ENCODE data around the gene GULP1.
"Not testable (repeated sequence)": the region's sequence is repeated elsewhere in the genome, so short reads cannot be mapped to it uniquely, and the experiment has no call there.

The GULP1 gene

DNA sequence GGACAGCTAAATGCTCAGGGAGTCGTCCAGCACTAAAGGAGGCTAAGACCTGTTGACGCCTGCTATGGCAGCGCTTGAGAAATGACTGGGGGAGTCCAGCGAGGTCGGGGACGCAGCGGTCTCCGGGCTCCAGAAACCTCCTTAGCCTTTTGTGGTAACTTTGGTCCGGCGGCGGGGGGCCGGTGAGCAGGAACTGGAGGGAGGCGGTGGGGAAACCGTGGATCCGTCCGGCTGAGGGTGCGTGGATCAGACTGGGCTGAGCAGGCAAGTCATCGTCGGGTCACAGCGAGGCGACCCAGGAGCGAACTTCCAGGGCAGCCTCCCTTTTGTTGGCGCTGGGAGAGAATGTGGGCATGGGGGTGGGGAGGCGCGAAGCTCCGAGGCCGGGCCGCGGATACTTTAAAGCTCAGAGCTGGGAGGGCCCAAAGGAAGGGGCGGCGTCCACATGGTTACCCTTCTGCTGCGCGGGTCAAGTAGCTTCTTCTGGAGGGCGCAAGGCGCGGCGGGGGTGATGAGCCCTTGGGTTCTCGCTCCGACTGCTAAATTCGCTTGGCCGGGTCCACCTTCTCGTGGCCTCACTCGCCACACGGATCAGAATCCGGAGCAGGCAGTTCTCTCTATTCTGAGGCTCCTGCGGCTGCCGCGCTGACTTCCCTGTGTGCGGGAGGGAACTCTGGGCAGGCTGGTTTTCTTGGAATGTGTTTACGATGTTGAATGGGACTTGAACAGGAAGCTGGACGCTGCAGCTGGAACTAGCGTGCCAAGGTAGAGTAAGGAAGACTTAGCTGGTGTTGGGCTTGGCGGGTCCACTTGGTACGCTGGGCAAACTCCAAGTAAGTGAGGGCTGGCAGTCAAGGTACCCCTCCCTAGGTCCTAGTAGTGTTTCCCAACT, 920 bp downstream of the GULP1 start:
- DNase-seq (no peak), ATAC-seq (no peak)

DNA sequence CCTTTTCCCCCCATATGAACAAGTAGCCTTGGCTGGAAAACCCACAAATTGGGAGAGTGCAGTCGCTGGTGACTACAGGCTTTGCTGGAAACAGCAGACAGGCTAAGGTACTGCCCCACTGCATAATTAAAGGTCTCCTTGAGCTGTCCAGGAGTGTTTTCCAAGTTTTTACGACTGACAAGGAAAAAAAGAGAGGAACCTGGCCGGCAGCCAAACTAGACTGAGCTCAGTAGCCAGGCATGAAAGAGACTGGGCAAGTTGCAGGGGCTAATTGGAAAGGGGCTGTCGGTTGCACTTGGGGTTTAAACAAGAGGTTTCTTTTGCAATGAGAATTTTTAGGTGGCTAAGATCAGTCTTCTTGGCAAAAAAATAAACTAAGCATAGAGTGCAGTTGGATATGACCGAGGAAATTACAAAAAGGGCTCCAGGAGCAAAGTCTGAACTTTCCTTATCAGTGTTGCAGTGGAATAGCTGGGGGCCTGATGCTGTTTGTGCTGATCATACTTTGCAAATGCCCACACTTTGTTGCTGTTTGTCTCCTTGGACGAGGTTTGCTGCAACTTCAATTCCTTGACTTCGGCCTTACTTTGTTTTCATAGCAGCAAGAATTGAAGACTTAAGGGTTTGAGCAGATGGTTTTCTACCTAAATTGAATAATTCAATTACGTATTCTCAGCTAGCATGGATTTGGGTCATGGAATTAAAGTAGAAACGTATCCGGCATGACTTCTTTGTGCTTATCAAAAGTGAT, 2.1 kb downstream of the GULP1 start:
- ATAC-seq: no peak
- DNase-seq: no peak

DNA sequence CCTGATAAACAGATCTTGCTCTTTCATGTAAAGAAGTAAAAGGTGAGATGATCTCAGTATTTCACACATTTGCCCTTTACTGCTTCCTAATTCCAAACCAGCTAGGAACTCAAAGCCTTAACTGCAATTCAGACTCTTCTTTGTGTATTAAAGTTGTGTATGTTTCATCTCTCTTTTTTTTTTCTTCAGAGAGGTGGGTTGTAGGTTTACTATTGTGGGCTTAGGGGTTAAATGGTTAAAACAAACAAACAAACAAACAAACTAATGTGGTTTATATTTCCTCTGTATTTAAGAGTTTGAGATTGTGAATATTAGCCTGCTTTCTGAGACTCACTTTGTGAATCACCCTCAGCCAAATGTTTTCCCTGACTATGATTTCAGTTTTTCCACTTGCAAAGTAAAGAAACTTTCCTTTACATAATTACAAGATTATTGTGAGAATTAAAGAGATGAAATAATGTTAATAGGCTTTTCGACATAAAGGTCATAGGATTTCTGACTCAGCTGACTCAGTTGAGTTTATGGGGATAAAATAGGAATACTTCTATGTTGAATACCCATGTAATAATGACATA, 2.8 kb downstream of the GULP1 start:
- DNase-seq (no peak), ATAC-seq (no peak)

DNA sequence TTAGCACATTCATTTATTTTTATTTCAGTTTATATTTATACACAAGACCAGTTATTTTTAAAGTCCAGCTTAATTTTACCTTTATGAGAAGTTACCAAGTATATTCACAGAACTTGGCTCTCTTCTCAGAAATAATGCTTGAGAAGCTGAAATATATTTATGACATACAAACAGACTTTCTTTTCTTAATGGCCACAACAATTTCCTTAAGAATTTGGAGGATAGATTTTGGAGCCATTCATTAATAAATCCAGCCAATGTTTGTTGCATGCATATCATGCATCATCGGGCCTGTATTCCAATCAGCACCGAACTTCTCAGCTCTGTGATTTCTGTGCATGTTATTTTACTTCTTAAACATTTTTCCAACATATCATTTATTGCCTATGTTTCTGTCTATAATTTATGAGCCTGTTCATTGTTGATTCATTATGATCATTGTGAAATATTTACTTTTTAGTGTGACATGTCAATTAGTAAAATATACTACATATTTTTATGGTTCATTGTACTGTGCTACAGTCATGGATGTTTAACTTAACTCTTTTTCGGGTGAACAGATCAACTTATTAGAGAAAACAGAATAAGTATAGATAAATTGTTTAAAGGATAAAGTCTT, 3.5 kb downstream of the GULP1 start:
- ATAC-seq (no peak), DNase-seq (no peak)

DNA sequence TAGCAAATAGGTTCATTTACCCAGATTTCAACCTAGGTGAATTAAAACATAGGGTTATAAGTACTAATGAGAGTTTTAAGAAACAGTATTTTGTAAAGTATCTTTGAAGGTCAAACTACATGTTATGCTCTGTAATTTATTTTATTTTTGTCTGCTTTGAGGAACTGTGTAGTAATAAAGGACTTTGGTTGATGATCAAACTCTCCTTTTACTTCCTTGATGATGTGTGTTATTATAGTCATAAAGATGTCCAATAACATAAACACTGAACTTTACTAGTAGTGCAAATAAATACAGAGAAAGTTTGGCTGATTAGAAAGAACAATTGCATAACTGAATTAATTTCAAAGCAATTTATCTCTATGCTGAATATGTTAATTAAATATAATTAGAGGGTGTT, 6.3 kb downstream of the GULP1 start:
- ATAC-seq: no peak
- no peak for DNase-seq

DNA sequence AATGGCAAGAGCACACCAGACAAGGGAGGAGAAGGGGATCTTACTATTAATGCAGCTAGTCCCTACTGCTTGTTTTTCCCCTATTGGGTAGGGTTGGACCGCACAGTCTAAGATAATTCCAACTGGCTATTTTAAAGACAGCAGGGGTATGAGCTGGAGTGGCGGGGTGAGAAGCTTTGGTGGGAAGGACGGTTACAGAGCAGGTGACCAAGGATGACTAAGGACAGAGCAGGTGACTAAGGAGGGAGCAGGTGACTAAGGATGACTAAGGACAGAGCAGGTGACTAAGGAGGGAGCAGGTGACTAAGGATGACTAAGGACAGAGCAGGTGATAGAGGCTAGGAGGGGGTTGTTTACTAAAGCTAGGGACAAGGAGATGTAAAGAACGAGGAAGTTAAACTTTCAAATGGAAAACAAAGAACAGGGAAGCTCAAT, 7.3 kb downstream of the GULP1 start:
- DNase-seq, ATAC-seq: not testable (repeated sequence)

DNA sequence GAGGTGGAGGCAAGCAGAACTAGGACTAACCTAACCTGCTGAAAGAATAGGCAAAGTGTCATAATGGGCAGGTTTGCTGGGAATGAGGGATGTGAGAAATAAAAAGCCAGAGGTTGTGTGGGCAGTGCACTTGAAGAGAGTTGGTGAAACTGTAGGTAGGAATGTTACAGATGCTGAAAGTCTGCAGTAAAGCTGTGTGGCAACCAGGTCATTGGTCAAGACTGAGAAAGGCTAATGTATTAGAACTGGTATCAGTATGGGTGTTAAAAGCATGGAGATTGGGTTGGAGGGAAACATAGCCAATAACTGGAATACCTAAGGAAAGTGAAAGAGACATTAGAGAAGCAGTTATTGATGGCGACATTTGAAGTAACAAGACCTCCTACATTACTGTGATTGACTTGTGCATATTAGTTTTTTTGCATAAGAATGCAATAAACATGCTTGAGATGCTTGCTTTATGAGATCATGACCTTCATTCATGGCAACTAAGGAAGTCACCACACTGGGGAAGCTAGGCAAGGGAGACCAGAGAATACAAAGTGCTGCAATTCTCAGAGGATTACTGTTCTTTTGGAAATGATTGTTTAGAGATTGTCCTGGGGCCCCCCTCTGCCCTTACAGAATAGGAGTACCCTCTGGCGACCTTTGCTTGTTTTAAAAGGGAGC, 11.8 kb downstream of the GULP1 start:
- ATAC-seq (no peak), DNase-seq (no peak)

DNA sequence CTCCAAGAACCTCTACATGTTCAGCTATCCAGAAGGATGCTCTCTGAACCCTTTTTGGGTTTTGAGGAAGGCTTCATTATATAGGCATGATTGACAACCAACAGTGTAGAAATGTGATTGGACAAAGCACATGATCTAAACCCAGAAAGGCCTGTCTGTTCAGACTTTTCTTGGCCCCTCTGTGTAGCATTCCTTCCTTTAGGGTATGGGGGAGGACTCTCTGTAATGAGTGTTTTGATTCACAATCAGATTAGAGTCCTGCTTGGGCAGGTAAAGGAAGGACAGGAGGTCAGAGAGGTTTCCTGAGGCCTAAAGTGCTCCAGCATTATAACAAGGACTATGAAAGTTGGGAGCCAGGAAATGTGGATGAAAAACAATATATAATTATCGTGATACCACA, 13.6 kb downstream of the GULP1 start:
- DNase-seq (no peak), ATAC-seq (no peak)

DNA sequence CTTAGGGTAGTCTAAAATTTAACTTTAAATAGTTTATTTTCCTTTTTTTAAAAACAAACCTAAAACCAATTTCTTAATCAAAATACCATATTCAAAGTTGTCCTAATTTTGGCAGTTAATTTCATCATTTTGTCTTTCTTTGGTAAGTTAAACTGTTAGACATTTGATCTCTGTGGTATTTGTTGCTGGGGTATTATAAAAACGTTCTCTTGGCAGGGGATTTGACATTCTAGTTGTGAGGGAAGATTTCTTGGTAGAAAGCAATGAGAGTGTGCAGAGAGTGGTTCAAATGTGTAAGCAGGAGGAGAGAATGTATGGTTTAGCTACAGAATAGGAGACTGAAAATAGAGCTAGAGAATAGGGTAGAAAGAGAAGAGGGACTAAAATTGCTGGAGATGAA, 14.6 kb downstream of the GULP1 start:
- no peak for DNase-seq
- no peak for ATAC-seq

DNA sequence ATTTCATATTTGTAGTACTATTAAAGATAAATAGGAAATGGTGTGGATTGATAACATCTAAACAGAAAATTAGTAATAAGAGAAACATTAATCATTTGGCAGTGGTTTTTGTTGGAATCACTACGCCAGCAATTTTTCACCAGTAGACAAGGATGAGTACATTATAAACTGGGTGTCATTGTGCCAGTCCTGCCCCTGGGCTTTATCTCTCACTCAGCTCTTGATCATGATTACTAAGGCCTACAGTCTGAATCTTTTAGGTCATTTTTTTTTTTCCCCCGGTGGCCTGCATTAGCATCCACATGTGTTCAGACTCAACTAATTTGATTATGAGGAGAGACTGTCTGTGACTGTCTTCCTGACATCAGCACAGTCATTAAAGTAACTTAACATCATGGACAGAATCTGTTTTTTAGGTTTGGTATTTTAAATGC, 16.2 kb downstream of the GULP1 start:
- ATAC-seq: no peak
- no peak for DNase-seq

DNA sequence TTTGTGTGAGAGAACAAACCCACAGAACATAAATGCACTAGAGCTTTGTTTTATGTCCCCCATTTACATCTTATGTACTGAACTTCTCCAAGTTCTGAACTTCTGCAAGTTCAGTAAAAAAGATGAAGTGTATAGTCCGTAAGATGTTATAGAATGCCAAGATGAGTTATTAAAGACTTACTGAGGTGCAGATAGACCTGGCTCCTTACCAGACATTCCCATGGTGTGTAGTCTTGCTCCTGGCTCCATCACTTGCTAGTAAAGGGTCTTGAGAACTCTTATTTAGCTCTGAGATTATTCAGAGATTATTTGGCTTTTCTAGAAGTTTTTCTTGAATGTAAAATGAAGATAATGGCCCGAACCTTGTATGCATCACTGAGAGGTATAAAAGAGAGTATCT, 16.8 kb downstream of the GULP1 start:
- ATAC-seq (no peak), DNase-seq (no peak)

DNA sequence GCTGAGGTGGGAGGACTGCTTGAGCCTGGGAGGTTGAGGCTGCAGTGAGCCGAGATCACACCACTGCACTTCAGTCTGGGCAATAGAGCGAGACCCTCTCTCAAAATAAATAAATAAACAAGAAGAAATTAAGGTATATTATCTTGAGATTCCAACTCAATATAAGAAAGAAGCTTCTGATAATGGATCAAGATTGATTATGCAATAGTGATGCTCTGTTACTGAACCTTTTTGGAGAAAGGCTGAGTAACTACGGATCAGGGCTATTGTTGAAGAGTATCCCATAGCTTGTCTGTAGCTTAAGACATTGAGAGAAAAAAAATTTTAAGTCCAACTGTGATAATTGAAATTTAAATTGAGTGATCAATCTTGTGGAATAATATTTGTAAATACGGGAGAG, 17.7 kb downstream of the GULP1 start:
- DNase-seq: no peak
- no peak for ATAC-seq

DNA sequence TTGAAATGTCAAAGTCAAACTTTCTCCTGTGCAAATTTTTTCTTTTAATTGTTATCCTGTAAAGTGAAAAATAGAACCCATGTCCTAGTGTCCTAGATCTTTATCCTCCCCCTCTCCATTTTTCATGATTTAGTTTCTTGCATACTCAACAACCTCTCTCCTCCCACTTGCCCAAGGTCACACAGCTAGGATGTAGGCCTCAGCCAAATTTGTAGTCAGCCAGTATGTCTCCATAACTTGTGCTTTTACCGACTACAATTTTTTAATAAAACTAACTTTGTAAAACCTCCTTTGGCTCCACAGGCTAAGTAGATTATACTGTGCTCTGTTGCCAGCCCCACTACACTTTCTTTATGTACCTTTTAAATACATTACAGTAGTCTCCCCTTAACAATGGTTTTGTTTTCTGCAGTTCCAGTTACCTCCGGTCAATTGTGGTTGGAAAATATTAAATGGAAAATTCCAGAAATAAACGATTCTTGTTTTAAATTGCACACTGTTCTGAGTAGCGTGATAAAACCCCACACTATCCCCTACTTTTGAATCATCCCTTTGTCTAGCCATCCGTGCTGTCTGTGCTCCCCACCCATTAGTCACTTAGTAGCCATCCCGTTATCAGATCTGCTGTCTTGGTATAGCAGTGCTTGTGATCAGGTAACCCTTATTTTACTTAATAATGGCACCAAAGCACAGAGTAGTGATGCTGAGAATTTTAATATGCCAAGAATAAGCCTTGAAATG, 22.8 kb downstream of the GULP1 start:
- ATAC-seq (no peak), DNase-seq (no peak)

DNA sequence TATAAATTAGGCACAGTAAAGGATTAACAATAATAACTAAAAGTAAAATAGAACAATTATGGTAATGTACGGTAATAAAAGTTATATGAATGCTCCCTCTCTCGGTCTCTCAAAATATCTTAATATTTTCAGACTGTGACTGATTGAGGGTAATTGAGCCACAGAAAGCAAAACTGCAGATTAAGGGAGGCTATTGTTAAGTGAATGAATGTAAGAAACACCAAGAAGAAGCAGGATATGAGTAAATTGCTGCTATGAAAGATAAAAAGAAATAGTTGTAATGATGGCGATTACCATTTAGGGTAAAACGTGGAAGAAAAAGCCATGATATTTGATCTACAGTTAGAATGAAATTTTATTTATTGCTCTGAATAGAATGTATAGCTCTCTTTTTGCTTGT, 24.1 kb downstream of the GULP1 start:
- ATAC-seq: no peak
- no peak for DNase-seq

DNA sequence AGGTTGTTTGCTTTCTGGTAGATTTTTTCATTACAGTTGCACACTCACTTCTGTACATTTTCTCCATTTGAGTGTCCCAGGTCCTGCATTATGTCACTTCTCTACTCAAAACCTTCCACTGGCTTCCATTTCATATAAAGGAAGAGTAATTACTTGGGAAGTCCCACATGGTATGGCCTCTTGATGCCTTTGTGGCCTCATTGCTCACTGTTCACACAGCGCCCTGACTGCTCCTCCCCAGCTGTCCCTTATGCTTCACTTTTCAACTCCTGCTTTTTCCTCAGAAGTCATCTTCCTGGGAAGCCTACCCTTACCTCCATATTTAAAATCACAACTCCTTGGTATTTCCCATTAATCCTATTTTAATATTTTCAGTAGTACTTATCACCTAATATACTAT, 24.7 kb downstream of the GULP1 start:
- no peak for DNase-seq
- ATAC-seq: no peak

DNA sequence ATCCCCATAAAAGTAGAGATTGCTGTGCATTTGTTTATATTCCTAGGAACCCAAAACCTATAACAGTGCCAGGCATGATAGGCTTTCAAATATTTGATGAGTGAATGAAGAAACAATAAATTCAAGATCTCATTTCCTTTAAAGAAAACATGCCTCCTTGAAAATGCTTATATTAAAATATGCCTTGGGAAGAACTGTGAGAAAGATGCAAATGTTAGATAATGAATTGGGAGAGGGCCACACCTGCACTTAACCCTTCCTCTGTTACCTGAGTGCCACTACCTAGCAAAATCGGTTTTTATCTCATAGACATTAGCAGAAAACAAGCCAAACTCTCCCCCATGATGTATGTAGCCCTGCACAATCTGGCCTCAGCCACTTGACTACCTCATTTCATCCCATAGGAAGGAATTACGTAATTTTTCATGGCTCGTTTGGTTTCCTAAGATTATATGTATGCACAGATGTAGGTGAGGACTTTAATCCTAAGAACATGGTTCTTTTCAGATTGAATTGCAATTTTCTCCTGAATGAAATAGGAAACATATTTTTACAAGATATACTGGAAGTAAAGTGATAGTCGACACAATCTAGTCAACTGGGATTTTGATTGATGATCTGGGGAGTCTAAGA, 25.2 kb downstream of the GULP1 start:
- DNase-seq (no peak), ATAC-seq (no peak)

DNA sequence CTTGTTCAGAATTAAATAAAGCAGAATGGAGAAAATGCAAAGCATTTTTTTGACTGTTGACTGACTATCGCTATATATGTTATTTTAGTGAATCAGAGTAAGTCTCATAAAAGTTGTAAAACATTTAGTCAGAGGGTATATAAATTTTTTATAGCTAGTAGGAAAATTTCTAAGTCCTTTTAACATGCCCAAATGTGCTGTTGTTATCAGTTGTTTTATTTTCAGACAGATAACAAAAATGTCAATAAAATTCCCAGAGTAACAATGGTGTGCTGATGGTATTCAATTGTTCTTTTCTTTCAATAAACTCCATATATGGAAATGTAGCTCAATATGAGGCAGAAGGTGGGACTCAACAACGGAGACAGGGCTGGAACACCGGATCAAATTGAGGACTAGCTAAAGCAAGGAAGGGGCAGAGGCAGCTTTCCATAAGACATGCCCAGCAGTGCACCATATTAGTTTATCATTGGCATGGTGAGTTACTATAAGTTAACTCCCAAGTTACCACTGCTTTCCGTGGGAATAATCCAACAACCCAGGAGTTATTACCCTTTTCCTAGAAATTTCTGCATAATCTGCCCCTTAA, 26.6 kb downstream of the GULP1 start:
- no peak for DNase-seq
- no peak for ATAC-seq

DNA sequence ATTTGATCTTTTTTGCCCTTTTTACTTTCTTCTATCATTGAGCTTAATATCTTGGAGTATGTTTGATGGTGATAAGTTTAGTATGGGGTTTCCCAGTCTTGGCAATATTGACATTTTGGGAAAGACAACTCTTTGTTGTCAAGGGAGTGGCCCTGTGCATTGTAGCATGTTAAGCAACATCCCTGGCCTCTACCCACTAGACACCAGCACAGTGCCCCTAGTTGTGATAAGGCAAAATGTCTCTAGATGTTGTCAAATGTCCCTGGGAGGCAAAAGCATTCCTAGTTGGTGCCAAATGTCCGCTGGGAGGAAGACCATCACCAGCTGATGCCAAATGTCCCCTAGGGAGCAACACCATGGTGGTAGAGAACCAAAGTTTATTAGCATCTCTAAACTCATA, 28.2 kb downstream of the GULP1 start:
- no peak for ATAC-seq
- DNase-seq: no peak

DNA sequence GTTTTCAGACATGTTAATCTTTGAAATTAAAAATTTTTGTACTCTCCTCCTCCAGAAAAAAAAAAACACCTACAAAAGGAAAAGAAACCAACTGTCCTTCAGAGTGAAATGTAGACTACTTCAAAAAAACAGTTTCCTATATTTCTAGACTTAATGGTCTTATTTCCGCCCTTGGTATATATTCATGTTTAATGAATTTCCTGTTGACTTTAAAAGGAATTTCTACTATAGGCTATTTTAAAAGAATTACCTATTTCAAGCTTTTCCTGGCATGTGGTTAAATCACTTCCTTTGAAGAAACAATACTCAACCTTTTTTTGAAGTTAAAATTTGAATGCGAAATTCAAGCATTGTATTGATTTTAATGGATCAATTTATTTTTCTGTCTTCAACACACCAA, 29.2 kb downstream of the GULP1 start:
- no peak for ATAC-seq
- DNase-seq: no peak
